ENCODE measurements around the gene HTR2A.
A peak's percentile ranks its signal among the peaks of the same experiment; 100 is the strongest.

- TF ChIP-seq, protein P1, sequence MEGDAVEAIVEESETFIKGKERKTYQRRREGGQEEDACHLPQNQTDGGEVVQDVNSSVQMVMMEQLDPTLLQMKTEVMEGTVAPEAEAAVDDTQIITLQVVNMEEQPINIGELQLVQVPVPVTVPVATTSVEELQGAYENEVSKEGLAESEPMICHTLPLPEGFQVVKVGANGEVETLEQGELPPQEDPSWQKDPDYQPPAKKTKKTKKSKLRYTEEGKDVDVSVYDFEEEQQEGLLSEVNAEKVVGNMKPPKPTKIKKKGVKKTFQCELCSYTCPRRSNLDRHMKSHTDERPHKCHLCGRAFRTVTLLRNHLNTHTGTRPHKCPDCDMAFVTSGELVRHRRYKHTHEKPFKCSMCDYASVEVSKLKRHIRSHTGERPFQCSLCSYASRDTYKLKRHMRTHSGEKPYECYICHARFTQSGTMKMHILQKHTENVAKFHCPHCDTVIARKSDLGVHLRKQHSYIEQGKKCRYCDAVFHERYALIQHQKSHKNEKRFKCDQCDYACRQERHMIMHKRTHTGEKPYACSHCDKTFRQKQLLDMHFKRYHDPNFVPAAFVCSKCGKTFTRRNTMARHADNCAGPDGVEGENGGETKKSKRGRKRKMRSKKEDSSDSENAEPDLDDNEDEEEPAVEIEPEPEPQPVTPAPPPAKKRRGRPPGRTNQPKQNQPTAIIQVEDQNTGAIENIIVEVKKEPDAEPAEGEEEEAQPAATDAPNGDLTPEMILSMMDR (IDR thresholded peaks at IDR 0.05): no peak
- no peak for TF ChIP-seq EZH2phosphoT487 (IDR thresholded peaks at IDR 0.05; ENCODE audit: borderline replicate concordance, low read depth)
- no peak for TF ChIP-seq REST (IDR thresholded peaks at IDR 0.05; ENCODE audit: low read depth, low read length)
- TF ChIP-seq SIN3A (IDR thresholded peaks at IDR 0.05; ENCODE audit: borderline replicate concordance, low read depth, low read length): no peak
- TF ChIP-seq JUND (IDR thresholded peaks at IDR 0.05): no peak
- peak in 1 of 2 experiments; percentile 43; a peak in 1 of 4 replicates for TF ChIP-seq EP300 (IDR thresholded peaks at IDR 0.05; ENCODE audit: borderline replicate concordance in 1 of 2, low read depth in 1 of 2, low read length in 1 of 2)
- TF ChIP-seq POLR2AphosphoS5 (IDR thresholded peaks at IDR 0.05; ENCODE audit: low read depth, low read length): no peak
- TF ChIP-seq PBX3 (IDR thresholded peaks at IDR 0.05): peak; percentile 62
- TF ChIP-seq FOXJ3 (CRISPR knock-in tag; IDR thresholded peaks at IDR 0.05): no peak
- TF ChIP-seq USF1 (IDR thresholded peaks at IDR 0.05; ENCODE audit: borderline replicate concordance, low read depth): no peak
These were observed 11.6 kb upstream of the HTR2A start for GRCh38 chr13:46908501-46908900.
